ENCODE results near the gene HCAR3.
"Not testable (repeated sequence)": the region's sequence is repeated elsewhere in the genome, so short reads cannot be mapped to it uniquely, and the experiment has no call there.

Gene HCAR3

GRCh38 chr12:122721057-122721545 lies 4.5 kb upstream of the HCAR3 start:
- no peak for DNase-seq

GRCh38 chr12:122715211-122715610 lies 1.4 kb downstream of the HCAR3 start:
- DNase-seq: not testable (repeated sequence)

DNA sequence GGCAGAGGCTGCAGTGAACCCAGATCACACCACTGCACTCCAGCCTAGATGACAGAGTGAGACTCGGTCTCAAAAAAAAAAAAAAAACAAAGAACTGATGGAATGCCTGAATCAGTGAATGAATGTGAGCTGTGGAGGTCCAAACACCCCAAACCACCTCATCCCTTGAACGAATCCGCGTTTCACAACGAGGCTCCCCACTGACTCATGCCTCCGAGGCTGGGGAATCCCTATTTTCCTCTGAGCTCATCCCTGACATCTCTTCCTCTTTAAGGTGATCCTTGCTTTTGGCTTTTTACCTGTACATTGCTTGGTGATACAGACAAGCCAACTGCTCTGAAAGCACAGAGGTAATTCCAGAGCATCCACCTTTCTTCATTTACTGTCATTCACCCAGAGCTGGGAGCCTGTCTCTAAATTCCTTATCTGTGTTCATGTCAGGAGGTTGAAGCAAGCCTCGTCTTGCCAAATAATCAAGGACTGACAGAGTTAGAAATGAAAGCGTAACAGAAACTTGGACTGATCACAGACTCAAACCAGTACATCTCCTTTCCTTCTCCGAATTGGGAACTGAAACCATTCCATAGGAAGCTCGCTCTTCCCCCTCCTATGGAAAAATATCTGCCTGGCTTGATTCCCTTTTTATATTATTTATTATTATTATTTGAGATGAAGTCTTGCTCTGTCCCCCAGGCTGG lies 3.0 kb downstream of the HCAR3 start:
- not testable (repeated sequence) for DNase-seq

GRCh38 chr12:122711266-122711665 lies 5.3 kb downstream of the HCAR3 start:
- DNase-seq: not testable (repeated sequence)

DNA sequence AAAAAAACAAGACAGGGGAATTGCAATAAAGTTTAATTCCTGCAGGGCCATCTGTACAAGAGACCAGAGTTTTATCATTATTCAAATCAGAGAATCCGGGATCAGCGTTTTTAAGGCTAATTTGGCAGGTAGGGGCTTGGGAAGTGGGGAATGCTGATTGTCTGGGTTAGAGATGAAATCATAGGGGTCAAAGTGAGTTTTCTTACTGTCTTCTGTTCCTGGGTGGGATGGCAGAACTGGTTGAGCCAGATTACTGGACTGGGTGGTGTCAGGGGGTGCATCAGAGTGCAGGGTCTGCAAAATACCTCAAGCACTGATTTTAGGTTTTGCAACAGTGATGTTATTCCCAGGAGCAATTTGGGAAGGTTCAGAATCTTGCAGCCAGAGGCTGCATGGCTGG lies 6.3 kb downstream of the HCAR3 start:
- not testable (repeated sequence) for DNase-seq

DNA sequence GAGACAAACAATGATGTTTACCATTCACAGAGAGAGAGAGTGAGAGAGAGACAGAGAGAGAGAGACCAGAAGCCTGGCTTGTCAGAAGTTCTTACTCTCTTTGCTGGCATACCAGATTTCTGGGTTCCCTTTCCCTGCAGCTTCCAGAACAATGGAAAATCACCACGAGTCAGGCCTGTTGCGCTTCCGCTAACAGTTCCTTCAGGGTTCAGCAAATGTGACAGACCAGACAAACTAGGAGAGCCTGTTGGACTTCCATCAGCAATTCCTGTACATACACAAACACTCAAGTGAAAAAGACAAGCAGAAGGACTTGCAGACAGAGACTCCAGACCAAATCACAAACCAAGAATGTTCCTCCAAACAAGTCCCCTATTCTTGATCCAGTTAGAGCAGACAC lies 7.3 kb downstream of the HCAR3 start:
- not testable (repeated sequence) for DNase-seq

DNA sequence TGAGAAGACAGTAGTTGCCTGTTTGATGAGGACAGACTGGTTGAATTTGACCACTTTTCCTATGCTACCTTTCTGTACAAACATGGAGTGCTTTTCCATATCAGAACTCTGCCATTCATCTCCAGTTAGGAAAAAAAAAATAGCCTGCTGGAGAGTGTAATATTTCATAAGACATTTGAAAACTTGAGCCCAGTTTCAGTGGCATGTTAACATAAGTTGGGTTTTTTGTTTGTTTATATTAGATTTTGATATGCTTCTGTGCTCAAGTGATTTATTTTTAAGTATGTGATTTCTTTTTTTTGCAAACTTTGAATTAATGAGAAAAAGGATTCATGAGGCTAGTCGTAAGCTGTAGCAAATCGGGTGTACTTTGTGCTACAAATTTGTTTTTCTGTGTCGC lies 12.8 kb downstream of the HCAR3 start:
- not testable (repeated sequence) for DNase-seq

DNA sequence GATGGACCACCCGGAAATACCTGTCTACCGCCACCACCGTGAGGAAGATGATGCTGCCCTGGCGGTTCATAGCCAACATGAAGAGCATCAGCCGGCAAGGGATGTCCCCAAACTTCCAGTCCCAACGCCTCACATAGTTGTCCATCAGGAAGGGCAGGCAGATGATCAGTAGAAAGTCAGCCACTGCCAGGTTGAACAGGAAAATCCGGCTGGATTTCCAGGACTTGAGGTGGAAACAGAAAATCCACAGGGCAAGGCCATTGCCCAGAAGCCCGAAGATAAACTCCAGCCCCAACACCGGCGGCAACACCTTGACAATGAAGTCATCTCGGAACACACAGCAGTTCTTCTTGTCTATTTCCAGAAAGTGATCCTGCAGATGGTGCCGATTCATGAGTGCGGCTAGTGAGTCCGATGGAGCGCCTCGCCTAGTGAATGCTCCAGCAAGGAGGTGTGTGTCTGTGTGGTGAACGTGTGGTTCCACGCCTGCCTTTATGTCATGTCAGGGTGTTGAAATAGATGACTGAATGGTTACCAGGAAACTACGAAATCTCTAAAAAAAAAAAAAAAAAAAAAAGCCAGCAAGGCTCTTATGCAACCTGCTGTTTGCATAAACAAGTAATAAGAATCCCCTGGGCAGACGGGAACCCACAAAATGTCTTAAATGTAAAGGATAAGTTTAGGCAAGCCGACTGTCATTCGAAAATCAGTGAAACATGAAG lies 13.6 kb downstream of the HCAR3 start, which contains the start of gene HCAR2:
Gene HCAR2, minus strand, starts transcription at position 468 of the 722 bp plus-strand sequence. Its CDS starts 74 bp downstream, at position 394.
- not testable (repeated sequence) for DNase-seq

- not testable (repeated sequence) for DNase-seq
These were observed 15.1 kb downstream of the HCAR3 start for GRCh38 chr12:122701481-122701880.

DNA sequence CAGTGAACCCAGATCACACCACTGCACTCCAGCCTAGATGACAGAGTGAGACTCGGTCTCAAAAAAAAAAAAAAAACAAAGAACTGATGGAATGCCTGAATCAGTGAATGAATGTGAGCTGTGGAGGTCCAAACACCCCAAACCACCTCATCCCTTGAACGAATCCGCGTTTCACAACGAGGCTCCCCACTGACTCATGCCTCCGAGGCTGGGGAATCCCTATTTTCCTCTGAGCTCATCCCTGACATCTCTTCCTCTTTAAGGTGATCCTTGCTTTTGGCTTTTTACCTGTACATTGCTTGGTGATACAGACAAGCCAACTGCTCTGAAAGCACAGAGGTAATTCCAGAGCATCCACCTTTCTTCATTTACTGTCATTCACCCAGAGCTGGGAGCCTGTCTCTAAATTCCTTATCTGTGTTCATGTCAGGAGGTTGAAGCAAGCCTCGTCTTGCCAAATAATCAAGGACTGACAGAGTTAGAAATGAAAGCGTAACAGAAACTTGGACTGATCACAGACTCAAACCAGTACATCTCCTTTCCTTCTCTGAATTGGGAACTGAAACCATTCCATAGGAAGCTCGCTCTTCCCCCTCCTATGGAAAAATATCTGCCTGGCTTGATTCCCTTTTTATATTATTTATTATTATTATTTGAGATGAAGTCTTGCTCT lies 16.4 kb downstream of the HCAR3 start:
- not testable (repeated sequence) for DNase-seq

DNA sequence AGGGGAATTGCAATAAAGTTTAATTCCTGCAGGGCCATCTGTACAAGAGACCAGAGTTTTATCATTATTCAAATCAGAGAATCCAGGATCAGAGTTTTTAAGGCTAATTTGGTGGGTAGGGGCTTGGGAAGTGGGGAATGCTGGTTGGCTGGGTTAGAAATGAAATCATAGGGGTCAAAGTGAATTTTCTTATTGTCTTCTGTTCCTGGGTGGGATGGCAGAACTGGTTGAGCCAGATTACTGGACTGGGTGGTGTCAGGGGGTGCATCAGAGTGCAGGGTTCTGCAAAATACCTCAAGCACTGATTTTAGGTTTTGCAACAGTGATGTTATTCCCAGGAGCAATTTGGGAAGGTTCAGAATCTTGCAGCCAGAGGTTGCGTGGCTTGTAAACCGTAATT lies 19.7 kb downstream of the HCAR3 start:
- not testable (repeated sequence) for DNase-seq

DNA sequence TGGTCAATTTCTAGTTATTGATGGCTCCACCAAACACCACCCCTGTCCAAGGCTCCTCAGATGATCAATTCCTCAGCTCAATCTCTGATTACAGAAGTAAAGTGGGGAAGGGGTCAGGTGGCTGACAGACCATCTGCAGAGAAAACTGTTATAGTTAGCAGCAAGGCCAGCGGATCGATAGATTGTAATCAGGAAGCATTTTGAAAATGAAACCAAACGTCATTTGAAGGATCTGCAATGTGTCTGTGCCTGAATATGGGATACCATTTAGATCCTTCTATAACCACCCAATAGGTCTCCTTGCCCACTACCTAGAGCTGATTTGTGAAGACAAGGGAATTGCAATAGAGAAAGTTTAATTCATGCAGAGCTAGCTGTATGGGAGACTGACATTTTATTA lies 25.0 kb downstream of the HCAR3 start:
- no peak for DNase-seq

GRCh38 chr12:122688291-122688690 lies 28.3 kb downstream of the HCAR3 start:
- DNase-seq: no peak

GRCh38 chr12:122687086-122687485 lies 29.5 kb downstream of the HCAR3 start:
- DNase-seq: no peak

DNA sequence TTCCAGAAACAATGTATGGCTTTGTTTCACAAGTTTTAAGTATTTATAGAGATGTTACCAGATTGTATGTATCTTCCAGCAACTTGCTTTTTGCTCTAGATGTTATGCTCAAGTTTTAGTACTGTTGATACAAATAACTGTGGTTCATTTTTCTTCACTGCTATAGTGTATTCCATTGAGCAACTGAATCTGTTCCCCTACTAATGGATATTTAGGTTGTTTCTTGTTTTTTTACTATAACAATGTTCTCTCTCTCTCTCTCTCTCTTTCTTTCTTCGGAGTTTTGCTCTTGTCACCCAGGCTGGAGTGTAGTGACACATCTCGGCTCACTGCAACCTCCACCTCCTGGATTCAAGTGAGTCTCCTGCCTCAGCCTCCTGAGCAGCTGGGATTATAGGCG lies 30.1 kb downstream of the HCAR3 start:
- DNase-seq: no peak

GRCh38 chr12:122684297-122684813 lies 32.3 kb downstream of the HCAR3 start:
- DNase-seq: no peak

GRCh38 chr12:122681814-122682213 lies 34.8 kb downstream of the HCAR3 start:
- DNase-seq: no peak

GRCh38 chr12:122680989-122681388 lies 35.6 kb downstream of the HCAR3 start:
- DNase-seq: not testable (repeated sequence)

DNA sequence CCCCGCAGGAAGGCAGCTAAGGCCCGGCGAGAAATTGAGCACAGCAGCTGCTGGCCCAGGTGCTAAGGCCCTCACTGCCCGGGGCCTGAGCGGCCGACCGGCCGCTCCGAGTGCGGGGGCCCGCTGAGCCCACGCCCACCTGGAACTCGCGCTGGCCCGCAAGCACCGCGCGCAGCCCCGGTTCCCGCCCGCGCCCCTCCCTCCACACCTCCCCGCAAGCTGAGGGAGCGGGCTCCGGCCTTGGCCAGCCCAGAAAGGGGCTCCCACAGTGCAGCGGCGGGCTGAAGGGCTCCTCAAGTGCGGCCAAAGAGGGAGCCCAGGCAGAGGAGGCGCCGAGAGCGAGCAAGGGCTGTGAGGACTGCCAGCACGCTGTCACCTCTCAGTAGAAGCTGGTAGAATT lies 39.8 kb downstream of the HCAR3 start:
- DNase-seq: not testable (repeated sequence)

GRCh38 chr12:122676015-122676414 lies 40.6 kb downstream of the HCAR3 start:
- DNase-seq: not testable (repeated sequence)

GRCh38 chr12:122672515-122672914 lies 44.1 kb downstream of the HCAR3 start:
- no peak for DNase-seq

GRCh38 chr12:122669397-122670070 lies 47.1 kb downstream of the HCAR3 start:
- DNase-seq: no peak

GRCh38 chr12:122668268-122668667 lies 48.3 kb downstream of the HCAR3 start:
- no peak for DNase-seq
